HG03432 (cell line): ENCODE data around the gene KCP.

ENCODE experiments used
- ATAC-seq: cut with Tn5 transposase; IDR thresholded peaks from one replicate; pipeline ENCODE4 v1.9.1; 2021; ENCODE audit warnings: mild to moderate bottlenecking, moderate library complexity; ENCODE audit not compliant: unreplicated experiment

KCP gene

GRCh38 chr7:128831178-128831993, 79.1 kb downstream of the KCP start:
- ATAC-seq: no peak

GRCh38 chr7:128830231-128831177, 80.0 kb downstream of the KCP start, which contains the start of gene FLNC:
FLNC (plus strand) TSS chr7:128830406; CDS start chr7:128830638, 232 bp downstream.
- no peak for ATAC-seq

- no peak for ATAC-seq
Measured at GRCh38 chr7:128829391-128830166, 80.9 kb downstream of the KCP start.

GRCh38 chr7:128827971-128828711, 82.4 kb downstream of the KCP start:
- no peak for ATAC-seq

- ATAC-seq: no peak
Measured at GRCh38 chr7:128827248-128827958, 83.1 kb downstream of the KCP start.

GRCh38 chr7:128826916-128827247, 83.6 kb downstream of the KCP start:
- no peak for ATAC-seq
